Neural cell (in vitro differentiated cells): ENCODE data around the gene CDCP1. TPM values are rescaled to one million over a fixed set of nuclear protein-coding genes. Genes with fewer than 3 reads are reported as not detected.

ENCODE experiments used
- H2AFZ ChIP-seq: fragments of 200-600, 300-800 bp; sonication (generic), shearing (Covaris generic); 2 replicates; pipeline ENCODE4 v1.6.0; 2014; ENCODE audit warnings: low read depth, mild to moderate bottlenecking, antibody characterized with exemption, low read length, moderate library complexity
- H3F3A ChIP-seq: fragments of 200-600 bp; shearing (Covaris generic); 2 replicates; pipeline ENCODE4 v1.6.1; 2016; ENCODE audit warnings: mild to moderate bottlenecking, moderate library complexity, mixed read lengths, antibody characterized with exemption, low read length; ENCODE audit not compliant: insufficient read depth, poor library complexity, severe bottlenecking
- H3K27ac ChIP-seq: fragments of 200-600, 300-800 bp; sonication (generic), shearing (Covaris generic); 2 replicates; pipeline ENCODE4 v1.5.1; 2014; ENCODE audit warnings: mild to moderate bottlenecking, low read length, moderate library complexity
- H3K27me3 ChIP-seq: fragments of 300-800, 200-600 bp; sonication (generic), shearing (Covaris generic); 2 replicates; pipeline ENCODE4 v1.6.0; 2014; ENCODE audit warnings: mild to moderate bottlenecking, low read depth, low read length, moderate library complexity; ENCODE audit not compliant: insufficient read depth
- H3K36me3 ChIP-seq: fragments of 300-800, 200-600 bp; sonication (generic), shearing (Covaris generic); 2 replicates; pipeline ENCODE4 v1.5.1; 2014; ENCODE audit warnings: mild to moderate bottlenecking, antibody characterized with exemption, low read length, moderate library complexity; ENCODE audit not compliant: insufficient read depth
- H3K4me2 ChIP-seq: fragments of 300-800, 200-600 bp; sonication (generic), shearing (Covaris generic); 2 replicates; pipeline ENCODE4 v1.6.0; 2014; ENCODE audit warnings: mild to moderate bottlenecking, low read length
- H3K4me3 ChIP-seq: fragments of 300-800, 200-600 bp; sonication (generic), shearing (Covaris generic); 2 replicates; pipeline ENCODE4 v1.5.1; 2014; ENCODE audit warnings: mild to moderate bottlenecking, low read length, moderate library complexity
- H3K79me2 ChIP-seq: fragments of 200-600 bp; shearing (Covaris generic); replicated peaks from 2 replicates; pipeline ENCODE4 v1.6.0; 2014; ENCODE audit warnings: mild to moderate bottlenecking, low read length, moderate library complexity; ENCODE audit not compliant: insufficient read depth
- H3K9ac ChIP-seq: fragments of 300-800, 200-600 bp; sonication (generic), shearing (Covaris generic); 2 replicates; pipeline ENCODE4 v1.6.1; 2016; ENCODE audit warnings: mild to moderate bottlenecking, low read length, mixed read lengths
- H3K9me2 ChIP-seq: fragments of 200-600 bp; shearing (Covaris generic); 2 replicates; pipeline ENCODE4 v1.6.1; 2016; ENCODE audit warnings: mild to moderate bottlenecking, low read length, mixed read lengths; ENCODE audit not compliant: insufficient read depth
- H3K9me3 ChIP-seq: fragments of 200-600, 300-800 bp; sonication (generic), shearing (Covaris generic); 2 replicates; pipeline ENCODE4 v1.6.1; 2016; ENCODE audit warnings: mild to moderate bottlenecking, mixed run types, low read length, moderate library complexity, mixed read lengths
- H4K20me1 ChIP-seq: fragments of 200-600 bp; shearing (Covaris generic); 2 replicates; pipeline ENCODE4 v1.6.1; 2016; ENCODE audit warnings: mild to moderate bottlenecking, mixed run types; ENCODE audit not compliant: insufficient read depth
- EP300 ChIP-seq: fragments of 450-650 bp; conservative IDR thresholded peaks from 2 replicates; pipeline ENCODE4 v1.6.1; 2014; ENCODE audit warnings: antibody characterized with exemption, mild to moderate bottlenecking, moderate library complexity; ENCODE audit not compliant: poor library complexity, severe bottlenecking
- EZH2 ChIP-seq: fragments of 200-600, 300-800 bp; shearing (Covaris generic), sonication (generic); IDR thresholded peaks from 2 replicates; pipeline ENCODE4 v1.6.1; 2014; ENCODE audit warnings: antibody characterized with exemption, low read length, borderline replicate concordance, mild to moderate bottlenecking; ENCODE audit not compliant: insufficient read depth, poor library complexity, severe bottlenecking
- MXI1 ChIP-seq: fragments of 450-650 bp; conservative IDR thresholded peaks from 2 replicates; pipeline ENCODE4 v1.6.1; 2014; ENCODE audit warnings: antibody characterized with exemption, mild to moderate bottlenecking; ENCODE audit not compliant: poor library complexity, severe bottlenecking
- POLR2AphosphoS5 ChIP-seq: IDR thresholded peaks from 2 replicates; pipeline ENCODE4 v1.6.1; 2012
- RAD21 ChIP-seq: fragments of 450-650 bp; conservative IDR thresholded peaks from 2 replicates; pipeline ENCODE4 v1.6.1; 2014; ENCODE audit warnings: antibody characterized with exemption, mild to moderate bottlenecking, moderate library complexity
- SMC3 ChIP-seq: fragments of 450-650 bp; conservative IDR thresholded peaks from 2 replicates; pipeline ENCODE4 v1.6.1; 2014; ENCODE audit warnings: antibody characterized with exemption, mild to moderate bottlenecking, moderate library complexity; ENCODE audit not compliant: poor library complexity
- TAF1 ChIP-seq: IDR thresholded peaks from 2 replicates; pipeline ENCODE4 v1.6.1; 2012; ENCODE audit warnings: low read depth
- polyA plus RNA-seq: library from polyadenylated mRNA; depleted of rRNA; stranded (reverse); fragments of >200 nt; gene quantifications from 2 replicates; pipeline ENCODE4 v1.2.3, GENCODE V29; 2014
- TF ChIP-seq, protein P1 (sequence below): IDR thresholded peaks from 2 replicates; pipeline ENCODE4 v1.6.1; 2012; ENCODE audit warnings: borderline replicate concordance
- TF ChIP-seq, protein P2 (sequence below): fragments of 450-650 bp; IDR thresholded peaks from 2 replicates; pipeline ENCODE4 v1.5.1; 2014; ENCODE audit warnings: antibody characterized with exemption, mild to moderate bottlenecking, moderate library complexity; ENCODE audit not compliant: poor library complexity, severe bottlenecking

The CDCP1 gene
- polyA plus RNA-seq, 1 donor from 2014 or later: not detected

DNA sequence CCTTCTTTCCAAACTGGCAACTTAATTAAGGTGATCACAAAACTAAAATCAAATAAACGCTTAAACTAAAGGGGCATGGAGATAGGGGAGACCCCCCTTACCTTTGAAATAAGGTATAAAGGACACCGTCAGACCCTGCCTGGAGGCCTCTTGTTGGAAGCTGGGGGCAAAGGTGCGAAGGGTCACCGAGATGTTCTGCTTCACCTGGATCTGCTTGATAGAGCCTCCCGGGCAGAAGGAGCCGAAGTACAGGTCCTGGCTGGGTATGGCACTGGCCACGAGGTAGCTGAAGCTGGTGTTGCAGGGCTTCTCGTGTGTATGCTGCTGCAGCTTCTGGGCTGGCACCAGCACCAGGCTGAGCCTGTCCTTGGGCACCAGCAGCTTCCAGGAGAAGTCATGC lies 53.0 kb downstream of the CDCP1 start:
- Histone ChIP-seq H3K27ac (no peak overlapping the region), H3K9ac (no peak overlapping the region), H4K20me1 (no peaks in the 10 kb centered on the region), H3K9me2 (no peaks in the 10 kb centered on the region), H3F3A (no peaks in the 10 kb centered on the region), H2AFZ (no peak overlapping the region), H3K79me2 (no peaks in the 10 kb centered on the region), H3K27me3 (no peaks in the 10 kb centered on the region), H3K36me3 (no peaks in the 10 kb centered on the region), H3K4me2 (no peak overlapping the region), H3K4me3 (no peak overlapping the region), H3K9me3 (no peaks in the 10 kb centered on the region)
- TF ChIP-seq, protein P1, sequence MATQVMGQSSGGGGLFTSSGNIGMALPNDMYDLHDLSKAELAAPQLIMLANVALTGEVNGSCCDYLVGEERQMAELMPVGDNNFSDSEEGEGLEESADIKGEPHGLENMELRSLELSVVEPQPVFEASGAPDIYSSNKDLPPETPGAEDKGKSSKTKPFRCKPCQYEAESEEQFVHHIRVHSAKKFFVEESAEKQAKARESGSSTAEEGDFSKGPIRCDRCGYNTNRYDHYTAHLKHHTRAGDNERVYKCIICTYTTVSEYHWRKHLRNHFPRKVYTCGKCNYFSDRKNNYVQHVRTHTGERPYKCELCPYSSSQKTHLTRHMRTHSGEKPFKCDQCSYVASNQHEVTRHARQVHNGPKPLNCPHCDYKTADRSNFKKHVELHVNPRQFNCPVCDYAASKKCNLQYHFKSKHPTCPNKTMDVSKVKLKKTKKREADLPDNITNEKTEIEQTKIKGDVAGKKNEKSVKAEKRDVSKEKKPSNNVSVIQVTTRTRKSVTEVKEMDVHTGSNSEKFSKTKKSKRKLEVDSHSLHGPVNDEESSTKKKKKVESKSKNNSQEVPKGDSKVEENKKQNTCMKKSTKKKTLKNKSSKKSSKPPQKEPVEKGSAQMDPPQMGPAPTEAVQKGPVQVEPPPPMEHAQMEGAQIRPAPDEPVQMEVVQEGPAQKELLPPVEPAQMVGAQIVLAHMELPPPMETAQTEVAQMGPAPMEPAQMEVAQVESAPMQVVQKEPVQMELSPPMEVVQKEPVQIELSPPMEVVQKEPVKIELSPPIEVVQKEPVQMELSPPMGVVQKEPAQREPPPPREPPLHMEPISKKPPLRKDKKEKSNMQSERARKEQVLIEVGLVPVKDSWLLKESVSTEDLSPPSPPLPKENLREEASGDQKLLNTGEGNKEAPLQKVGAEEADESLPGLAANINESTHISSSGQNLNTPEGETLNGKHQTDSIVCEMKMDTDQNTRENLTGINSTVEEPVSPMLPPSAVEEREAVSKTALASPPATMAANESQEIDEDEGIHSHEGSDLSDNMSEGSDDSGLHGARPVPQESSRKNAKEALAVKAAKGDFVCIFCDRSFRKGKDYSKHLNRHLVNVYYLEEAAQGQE: no peak
- TF ChIP-seq RAD21 (no peak), TAF1 (no peak), POLR2AphosphoS5 (no peak), SMC3 (no peak)
- TF ChIP-seq, protein P2, sequence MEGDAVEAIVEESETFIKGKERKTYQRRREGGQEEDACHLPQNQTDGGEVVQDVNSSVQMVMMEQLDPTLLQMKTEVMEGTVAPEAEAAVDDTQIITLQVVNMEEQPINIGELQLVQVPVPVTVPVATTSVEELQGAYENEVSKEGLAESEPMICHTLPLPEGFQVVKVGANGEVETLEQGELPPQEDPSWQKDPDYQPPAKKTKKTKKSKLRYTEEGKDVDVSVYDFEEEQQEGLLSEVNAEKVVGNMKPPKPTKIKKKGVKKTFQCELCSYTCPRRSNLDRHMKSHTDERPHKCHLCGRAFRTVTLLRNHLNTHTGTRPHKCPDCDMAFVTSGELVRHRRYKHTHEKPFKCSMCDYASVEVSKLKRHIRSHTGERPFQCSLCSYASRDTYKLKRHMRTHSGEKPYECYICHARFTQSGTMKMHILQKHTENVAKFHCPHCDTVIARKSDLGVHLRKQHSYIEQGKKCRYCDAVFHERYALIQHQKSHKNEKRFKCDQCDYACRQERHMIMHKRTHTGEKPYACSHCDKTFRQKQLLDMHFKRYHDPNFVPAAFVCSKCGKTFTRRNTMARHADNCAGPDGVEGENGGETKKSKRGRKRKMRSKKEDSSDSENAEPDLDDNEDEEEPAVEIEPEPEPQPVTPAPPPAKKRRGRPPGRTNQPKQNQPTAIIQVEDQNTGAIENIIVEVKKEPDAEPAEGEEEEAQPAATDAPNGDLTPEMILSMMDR: no peak

DNA sequence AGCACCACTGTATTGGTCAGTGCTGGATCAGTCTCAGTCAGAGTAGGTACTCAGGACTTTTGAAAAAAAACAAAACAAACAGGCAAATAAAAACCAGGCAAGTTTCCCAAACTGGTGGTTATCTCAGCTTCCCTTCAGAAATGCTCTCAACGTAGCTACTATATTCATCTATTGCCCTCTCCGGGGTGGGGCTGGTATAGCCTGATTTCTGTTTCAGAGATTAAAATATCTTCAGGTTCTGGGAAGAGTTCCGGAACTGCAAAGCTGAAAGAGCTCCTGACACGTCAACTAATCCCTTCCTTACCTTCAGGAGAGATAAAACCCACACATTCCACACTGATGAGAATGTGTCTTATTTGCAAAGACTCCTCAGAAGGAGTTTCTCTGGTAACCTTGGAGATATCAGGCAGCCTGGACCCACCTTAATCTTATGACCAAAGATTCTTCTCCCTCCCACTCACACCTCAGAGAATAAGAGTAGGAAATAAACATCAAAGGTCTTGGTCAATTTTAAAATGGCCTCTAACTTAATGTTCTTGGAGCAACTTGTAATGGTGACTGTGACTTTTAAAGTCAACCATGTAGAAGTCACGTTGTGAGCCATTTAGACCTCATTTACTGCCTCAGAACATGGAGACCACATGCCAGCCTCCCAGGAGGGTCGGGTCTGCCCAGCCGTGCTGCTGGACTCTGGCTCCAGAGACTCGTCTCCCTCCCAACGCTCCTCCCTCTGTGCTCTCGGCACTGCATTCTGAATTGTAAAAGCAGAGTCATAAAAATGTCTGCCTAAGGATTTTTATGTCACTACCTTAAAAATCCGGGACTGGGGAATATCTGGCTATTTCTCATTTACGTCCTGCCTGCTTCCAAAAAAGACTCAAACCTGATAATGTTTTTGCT lies 53.8 kb downstream of the CDCP1 start:
- Histone ChIP-seq H3K4me2 (no peak overlapping the region), H3K27me3 (no peaks in the 10 kb centered on the region), H3K79me2 (no peaks in the 10 kb centered on the region), H2AFZ (no peak overlapping the region), H4K20me1 (no peaks in the 10 kb centered on the region), H3K9me2 (no peaks in the 10 kb centered on the region), H3K4me3 (no peak overlapping the region), H3K9me3 (no peaks in the 10 kb centered on the region), H3K36me3 (no peaks in the 10 kb centered on the region), H3K9ac (no peak overlapping the region), H3K27ac (no peak overlapping the region), H3F3A (no peaks in the 10 kb centered on the region)
- no peak for TF ChIP-seq EZH2
- TF ChIP-seq, protein P1: no peak
- TF ChIP-seq SMC3: no peak
- no peak for TF ChIP-seq TAF1
- no peak for TF ChIP-seq MXI1
- TF ChIP-seq RAD21: no peak
- TF ChIP-seq EP300: no peak
- TF ChIP-seq POLR2AphosphoS5: no peak
- TF ChIP-seq, protein P2: no peak
